Measurements from ENCODE around the gene FAM47C.

The FAM47C gene

GRCh38 chrX:37060999-37061398 is 52.8 kb downstream of the FAM47C start:
- no peak overlapping the region for H3K27ac ChIP-seq
- peak; percentile 74 for TF ChIP-seq CTCF (conservative IDR thresholded peaks at IDR 0.05)
